ENCODE measurements around the gene ANKRD33B. TPM values are rescaled to one million over a fixed set of nuclear protein-coding genes. Genes with fewer than 3 reads are reported as not detected.
"Not testable (repeated sequence)": the region's sequence is repeated elsewhere in the genome, so short reads cannot be mapped to it uniquely, and the experiment has no call there.

The ANKRD33B gene
- polyA plus RNA-seq, 3 donors from 2014 or later: 0.13 to 0.15 TPM; not detected in 1

- no peaks in the 10 kb centered on the region for H3K36me3 Mint-ChIP-seq
- H3K4me3 Mint-ChIP-seq: no peak overlapping the region
- no peaks in the 10 kb centered on the region for H3K4me1 Mint-ChIP-seq
- DNase-seq: no peak
- H3K27me3 Mint-ChIP-seq (ENCODE audit: low read depth in 3 of 3): peaks cover 0 to 3% (median 1%) of the 10 kb centered on the region in 3 donors
- no peak overlapping the region for H3K27ac Mint-ChIP-seq
- H3K9me3 Mint-ChIP-seq: no peaks in the 10 kb centered on the region
Measured at GRCh38 chr5:10660135-10660534, 96.3 kb downstream of the ANKRD33B start.

DNA sequence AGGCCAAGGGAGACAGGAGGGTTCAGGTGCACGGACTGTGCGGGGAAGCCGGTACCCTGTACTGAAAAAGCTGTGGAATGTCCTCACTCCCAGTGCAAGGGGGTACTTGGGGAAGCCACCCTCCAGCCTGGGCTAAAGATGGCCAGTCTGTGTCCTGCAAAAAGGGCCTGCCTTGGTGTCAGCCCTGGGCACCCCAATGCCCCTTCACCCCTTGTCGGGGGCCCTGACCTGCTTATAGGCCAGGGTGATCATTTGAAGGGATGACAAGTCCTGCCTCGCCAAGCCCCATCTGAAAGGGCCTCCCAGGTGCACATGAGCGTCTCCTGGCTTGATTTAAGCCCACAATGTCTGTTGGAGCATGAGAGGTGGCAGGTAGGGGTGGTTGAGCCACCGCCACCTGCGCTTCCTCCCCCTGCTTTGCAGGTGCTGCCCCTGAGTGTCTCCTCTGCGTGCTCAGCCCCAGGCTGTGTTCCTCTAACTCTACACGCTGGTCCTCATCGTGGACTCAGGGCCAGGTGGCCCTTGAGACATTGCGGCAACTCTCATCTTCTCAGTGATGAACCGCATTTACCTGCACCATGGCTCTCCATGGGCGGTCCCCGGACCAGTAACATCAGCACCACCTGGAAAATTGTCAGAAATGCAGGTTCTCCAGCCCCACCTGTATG lies 97.0 kb downstream of the ANKRD33B start:
- peaks cover 0 to 3% (median 1%) of the 10 kb centered on the region in 3 donors for H3K27me3 Mint-ChIP-seq (ENCODE audit: low read depth in 3 of 3)
- H3K4me1 Mint-ChIP-seq: no peaks in the 10 kb centered on the region
- no peak for DNase-seq
- H3K9me3 Mint-ChIP-seq: no peaks in the 10 kb centered on the region
- H3K36me3 Mint-ChIP-seq: no peaks in the 10 kb centered on the region
- no peak overlapping the region for H3K4me3 Mint-ChIP-seq
- no peak overlapping the region for H3K27ac Mint-ChIP-seq

DNA sequence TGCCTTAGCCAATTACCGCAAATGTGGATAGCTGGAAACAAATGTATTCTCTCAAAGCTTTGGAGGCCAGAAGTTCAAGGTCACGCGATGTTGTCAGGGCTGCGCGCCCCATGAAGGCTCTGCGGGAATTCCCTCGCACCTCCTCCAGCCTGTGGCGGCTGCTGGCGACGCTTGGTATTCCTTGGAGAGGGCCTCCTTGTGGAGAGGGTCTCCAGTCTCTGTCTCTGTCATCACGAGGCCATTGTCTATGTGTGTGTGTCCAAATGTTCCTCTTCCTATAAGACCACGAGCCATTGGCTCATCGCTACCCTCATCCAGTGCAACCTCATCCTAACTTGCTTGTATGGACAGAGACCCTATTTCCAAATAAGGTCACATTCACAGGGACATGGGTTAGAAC lies 97.5 kb downstream of the ANKRD33B start:
- H3K27me3 Mint-ChIP-seq (ENCODE audit: low read depth in 3 of 3): peaks cover 0 to 3% (median 1%) of the 10 kb centered on the region in 3 donors
- H3K4me1 Mint-ChIP-seq: no peaks in the 10 kb centered on the region
- DNase-seq: no peak
- H3K9me3 Mint-ChIP-seq: no peaks in the 10 kb centered on the region
- no peaks in the 10 kb centered on the region for H3K36me3 Mint-ChIP-seq
- H3K27ac Mint-ChIP-seq: no peak overlapping the region
- H3K4me3 Mint-ChIP-seq: no peak overlapping the region

DNA sequence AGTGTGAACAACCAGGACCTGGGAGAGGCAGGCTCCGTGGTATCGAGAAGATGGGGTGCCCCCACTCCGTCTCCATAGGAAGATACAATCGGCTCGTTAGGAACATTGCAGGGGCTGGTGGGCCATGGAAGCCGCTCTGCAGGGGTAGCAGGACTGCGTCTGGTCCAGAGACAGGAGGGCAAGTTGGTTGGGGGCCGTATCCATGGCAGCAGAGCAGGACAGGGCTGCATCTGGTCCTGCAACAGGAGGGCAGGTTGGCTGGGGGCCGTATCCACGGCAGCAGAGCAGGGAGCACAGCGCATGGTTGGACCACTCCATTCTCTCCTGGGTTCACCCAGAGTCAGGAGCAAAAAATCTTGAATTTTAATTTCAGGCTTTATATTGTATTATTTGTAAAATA lies 98.2 kb downstream of the ANKRD33B start:
- Mint-ChIP-seq H3K4me3 (no peak overlapping the region), H3K27ac (no peak overlapping the region), H3K4me1 (no peaks in the 10 kb centered on the region), H3K36me3 (no peaks in the 10 kb centered on the region), H3K9me3 (no peaks in the 10 kb centered on the region), H3K27me3 (ENCODE audit: low read depth in 3 of 3) (peaks cover 0 to 3% (median 2%) of the 10 kb centered on the region in 3 donors)
- DNase-seq: no peak

DNA sequence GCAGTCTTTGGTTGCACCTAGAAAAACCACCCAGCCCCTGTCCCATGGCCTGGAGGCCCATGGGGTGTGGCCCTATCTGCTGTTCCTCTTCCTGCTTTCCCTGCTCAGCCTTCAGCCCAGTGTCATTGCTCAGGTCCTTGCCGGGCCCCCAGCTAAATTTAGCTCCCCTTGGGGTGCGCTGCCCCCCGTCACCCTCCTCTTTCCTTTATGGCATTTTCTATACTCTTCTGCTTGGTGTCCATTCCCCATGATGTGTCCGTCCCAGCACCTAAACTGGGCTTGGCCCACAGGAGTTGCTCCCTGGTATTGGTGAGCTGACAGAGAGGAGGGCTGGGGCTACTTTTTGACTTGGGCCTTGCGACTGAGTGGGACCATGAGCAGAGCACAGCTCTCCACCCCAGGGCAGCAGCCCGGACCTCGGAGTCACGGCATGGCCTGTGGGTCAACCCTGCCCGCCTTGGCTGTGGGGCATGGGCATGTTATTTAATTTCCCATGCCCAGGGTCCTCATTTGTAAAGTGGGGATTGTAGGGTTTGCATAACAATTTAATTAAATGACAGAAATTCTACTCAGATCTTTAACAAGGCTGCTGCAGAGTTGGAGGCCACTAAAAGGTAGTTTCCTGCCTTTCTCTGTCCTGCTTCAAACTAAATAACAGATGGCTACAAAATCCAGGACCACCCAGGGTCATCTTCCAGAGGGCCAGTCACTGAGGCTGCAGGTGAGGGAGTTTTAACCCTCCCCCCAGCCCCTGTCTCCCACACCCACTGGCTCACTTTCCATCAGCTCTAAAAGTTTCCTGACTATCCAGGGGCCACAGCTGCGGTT lies 99.0 kb downstream of the ANKRD33B start:
- Mint-ChIP-seq H3K9me3 (no peaks in the 10 kb centered on the region), H3K27me3 (ENCODE audit: low read depth in 3 of 3) (peaks cover 0 to 3% (median 2%) of the 10 kb centered on the region in 3 donors), H3K4me3 (no peak overlapping the region), H3K4me1 (no peaks in the 10 kb centered on the region), H3K27ac (no peak overlapping the region), H3K36me3 (no peaks in the 10 kb centered on the region)
- no peak for DNase-seq

- H3K4me1 Mint-ChIP-seq: no peaks in the 10 kb centered on the region
- no peaks in the 10 kb centered on the region for H3K36me3 Mint-ChIP-seq
- H3K27me3 Mint-ChIP-seq (ENCODE audit: low read depth in 3 of 3): peaks cover 0 to 3% (median 2%) of the 10 kb centered on the region in 3 donors
- H3K27ac Mint-ChIP-seq: no peak overlapping the region
- no peaks in the 10 kb centered on the region for H3K9me3 Mint-ChIP-seq
- H3K4me3 Mint-ChIP-seq: no peak overlapping the region
- no peak for DNase-seq
Measured at GRCh38 chr5:10663489-10664179, 99.8 kb downstream of the ANKRD33B start.

DNA sequence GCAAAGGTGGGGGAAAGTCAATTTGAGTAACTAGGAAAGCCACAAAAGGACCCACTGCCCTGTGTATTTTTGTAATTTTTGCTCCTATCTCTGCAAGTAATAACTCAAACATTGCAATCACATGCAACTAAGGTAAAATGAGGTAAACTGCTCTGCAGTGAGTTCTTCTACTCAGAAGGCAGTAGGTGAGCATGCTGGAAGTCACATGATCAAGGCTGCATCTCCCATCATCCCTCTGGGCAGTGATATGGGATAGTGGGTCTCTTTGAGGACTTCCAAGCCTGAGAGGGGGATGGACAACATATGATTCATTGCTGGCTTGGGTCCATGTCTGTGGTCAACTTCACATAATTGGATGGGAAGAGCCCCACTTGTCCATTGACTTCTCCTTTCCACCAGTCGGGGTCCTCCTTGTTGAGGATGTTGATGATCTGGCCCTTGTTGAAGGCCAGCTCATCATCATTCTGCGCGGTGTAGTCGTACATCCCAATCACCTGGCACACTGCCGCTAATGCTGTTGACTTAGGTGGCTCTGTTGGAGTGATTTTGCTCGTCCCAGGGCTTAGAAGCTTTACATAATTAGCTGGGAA lies 100.4 kb downstream of the ANKRD33B start:
- not testable (repeated sequence) for DNase-seq; H3K4me3 Mint-ChIP-seq; H3K36me3 Mint-ChIP-seq; H3K9me3 Mint-ChIP-seq; H3K27me3 Mint-ChIP-seq (ENCODE audit: low read depth in 3 of 3); H3K4me1 Mint-ChIP-seq; H3K27ac Mint-ChIP-seq

DNA sequence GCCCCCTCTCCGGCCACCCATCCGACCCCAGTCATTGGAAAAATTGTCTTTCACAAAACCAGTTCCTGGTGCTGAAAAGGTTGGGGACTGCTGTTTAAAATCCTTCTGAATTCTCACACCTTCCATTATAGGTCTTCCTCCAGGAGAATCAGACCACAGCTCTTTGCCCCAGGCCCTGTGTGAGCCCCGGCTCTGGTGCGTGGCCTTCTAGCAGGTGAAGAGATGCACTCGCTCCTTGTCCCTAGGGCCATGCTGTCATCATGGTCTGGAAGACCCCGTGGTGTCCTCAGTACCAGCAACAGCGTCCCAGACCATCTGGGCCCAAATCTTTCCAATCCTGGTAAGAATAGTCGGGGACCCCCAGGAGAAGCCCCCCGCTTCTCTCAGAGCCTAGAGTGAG lies 101.9 kb downstream of the ANKRD33B start:
- Mint-ChIP-seq H3K36me3 (no peaks in the 10 kb centered on the region), H3K4me3 (no peak overlapping the region), H3K4me1 (peaks cover under 1 to 2% of the 10 kb centered on the region in 2 donors), H3K9me3 (no peaks in the 10 kb centered on the region), H3K27me3 (ENCODE audit: low read depth in 3 of 3) (peaks cover 2% of the 10 kb centered on the region in 3 donors), H3K27ac (no peak overlapping the region)
- no peak for DNase-seq

DNA sequence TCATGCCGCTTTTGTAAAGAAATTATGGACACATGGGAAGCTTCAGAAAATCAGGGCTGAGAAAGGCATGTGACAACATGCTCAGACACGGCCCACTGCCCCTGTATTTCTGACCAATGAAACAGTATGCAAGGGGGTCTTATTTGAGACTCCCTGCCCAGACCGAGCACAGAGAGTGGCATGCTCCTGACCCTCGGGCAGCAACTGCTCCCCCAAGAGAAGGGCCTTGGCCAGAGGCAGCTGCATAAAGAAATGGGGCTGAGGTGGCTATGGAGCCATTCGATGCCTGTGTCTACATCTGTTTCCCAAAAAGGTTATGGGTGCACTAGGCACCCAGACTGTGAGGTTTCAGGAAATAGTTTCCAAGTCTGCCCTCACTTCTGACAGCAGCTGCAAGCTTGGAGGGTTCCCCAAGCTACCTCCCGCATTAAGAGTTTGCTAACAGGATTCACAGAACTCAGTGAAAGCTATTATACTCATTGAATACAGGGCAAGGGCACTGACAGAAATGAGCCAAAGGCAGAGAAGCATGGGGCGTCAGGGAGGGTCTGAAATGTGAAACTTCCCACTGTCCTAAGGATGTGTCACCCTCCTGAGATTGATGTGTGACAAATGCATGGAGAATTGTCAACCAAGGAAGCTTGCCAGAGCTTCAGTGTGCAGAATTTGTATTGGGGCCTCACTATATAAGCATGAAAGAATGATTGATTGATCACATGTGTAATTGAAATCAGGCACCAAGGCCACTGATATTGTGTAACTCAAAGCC lies 102.8 kb downstream of the ANKRD33B start:
- Mint-ChIP-seq H3K9me3 (no peaks in the 10 kb centered on the region), H3K36me3 (no peaks in the 10 kb centered on the region), H3K27ac (no peak overlapping the region), H3K4me3 (no peak overlapping the region), H3K4me1 (peaks cover 3 to 6% of the 10 kb centered on the region in 2 donors), H3K27me3 (ENCODE audit: low read depth in 3 of 3) (peaks cover 2 to 4% (median 3%) of the 10 kb centered on the region in 3 donors)
- DNase-seq: no peak

- peaks cover 3 to 6% of the 10 kb centered on the region in 2 donors for H3K4me1 Mint-ChIP-seq
- no peaks in the 10 kb centered on the region for H3K9me3 Mint-ChIP-seq
- DNase-seq: no peak
- no peaks in the 10 kb centered on the region for H3K36me3 Mint-ChIP-seq
- H3K27ac Mint-ChIP-seq: no peak overlapping the region
- no peak overlapping the region for H3K4me3 Mint-ChIP-seq
- H3K27me3 Mint-ChIP-seq (ENCODE audit: low read depth in 3 of 3): peaks cover 2 to 4% (median 2%) of the 10 kb centered on the region in 3 donors
Measured at GRCh38 chr5:10667431-10668057, 103.7 kb downstream of the ANKRD33B start.

GRCh38 chr5:10668697-10669096 lies 104.8 kb downstream of the ANKRD33B start:
- H3K4me3 Mint-ChIP-seq: no peak overlapping the region
- peaks cover 3 to 6% of the 10 kb centered on the region in 2 donors for H3K4me1 Mint-ChIP-seq

DNA sequence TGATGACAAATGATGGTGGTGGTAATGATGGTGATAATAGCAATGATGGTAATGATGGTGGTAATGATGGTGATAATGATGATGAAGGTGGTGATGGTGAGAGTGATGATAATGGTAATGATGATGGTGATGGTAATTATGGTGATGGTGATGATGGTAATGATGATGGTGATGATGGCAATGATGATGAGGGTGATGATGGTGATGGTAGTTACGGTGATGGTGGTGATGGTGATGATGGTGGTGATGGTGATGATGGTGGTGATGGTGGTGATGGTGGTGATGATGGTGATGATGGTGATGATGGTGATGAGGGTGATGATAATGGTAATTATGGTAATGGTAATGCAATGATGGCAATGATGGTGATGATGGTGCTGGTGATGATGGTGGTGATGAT lies 106.1 kb downstream of the ANKRD33B start:
- H3K27me3 Mint-ChIP-seq (ENCODE audit: low read depth in 3 of 3): peaks cover 2 to 4% (median 2%) of the 10 kb centered on the region in 3 donors
- peaks cover 3 to 6% of the 10 kb centered on the region in 2 donors for H3K4me1 Mint-ChIP-seq
- H3K27ac Mint-ChIP-seq: no peak overlapping the region
- no peaks in the 10 kb centered on the region for H3K36me3 Mint-ChIP-seq
- no peaks in the 10 kb centered on the region for H3K9me3 Mint-ChIP-seq
- H3K4me3 Mint-ChIP-seq: no peak overlapping the region
- DNase-seq: no peak

More at GRCh38 chr5:10668697-10669096, 104.8 kb downstream of the ANKRD33B start:
- Mint-ChIP-seq H3K9me3 (no peaks in the 10 kb centered on the region), H3K27ac (no peak overlapping the region), H3K27me3 (ENCODE audit: low read depth in 3 of 3) (peaks cover 2 to 4% (median 2%) of the 10 kb centered on the region in 3 donors), H3K36me3 (no peaks in the 10 kb centered on the region)
- DNase-seq: no peak

Data from immature natural killer cell (primary cell).